Esophagus muscularis mucosa (tissue), 4 donors: ENCODE results near the gene AQP12B.
"Not testable (repeated sequence)": the region's sequence is repeated elsewhere in the genome, so short reads cannot be mapped to it uniquely, and the experiment has no call there.

Experiments used
- CTCF ChIP-seq, 3 experiments: fragments of 200-600 bp in 2 of 3; fragments of 450-650 bp in 1 of 3; sonication (generic) in 2 of 3; IDR thresholded peaks; one replicate each; pipeline ENCODE4 v1.5.1; 2017 to 2019; ENCODE audit warnings: antibody characterized with exemption in 3 of 3, mild to moderate bottlenecking in 2 of 3, moderate library complexity in 1 of 3
- EP300 ChIP-seq: sonication (generic); formaldehyde crosslinking; IDR thresholded peaks from one replicate; pipeline ENCODE4 v1.6.1; 2017; ENCODE audit warnings: antibody characterized with exemption
- POLR2A ChIP-seq: fragments of 450-650 bp; IDR thresholded peaks from one replicate; pipeline ENCODE4 v1.6.1; 2017; ENCODE audit warnings: antibody characterized with exemption, moderate library complexity, mild to moderate bottlenecking, low read depth
- POLR2AphosphoS5 ChIP-seq, 2 donors: sonication (generic); formaldehyde crosslinking; IDR thresholded peaks; one replicate each; pipeline ENCODE4 v1.6.1; 2017; ENCODE audit warnings: antibody characterized with exemption in 2 of 2

GRCh38 chr2:240678909-240679308 lies 3.8 kb downstream of the AQP12B start:
- TF ChIP-seq CTCF (IDR thresholded peaks at IDR 0.05); EP300; POLR2A; POLR2AphosphoS5 (IDR thresholded peaks at IDR 0.05): not testable (repeated sequence)
